ENCODE results near the gene CLCN1. TPM values are rescaled to one million over a fixed set of nuclear protein-coding genes. Genes with fewer than 3 reads are reported as not detected.

CLCN1 gene
- total RNA-seq, 4 donors from 2014 or later = 0.92 to 2.9 (median 1.7) TPM

- H3K4me1 ChIP-seq = no peaks in the 10 kb centered on the region
Observed at GRCh38 chr7:143373255-143373794, 57.4 kb downstream of the CLCN1 start.

GRCh38 chr7:143374561-143374960 lies 58.6 kb downstream of the CLCN1 start:
- peaks cover 5 to 9% of the 10 kb centered on the region in 2 donors for H3K4me1 ChIP-seq
- DNase-seq (no peak), ATAC-seq (no peak)
- no peaks in the 10 kb centered on the region for H3K9me3 ChIP-seq
- H3K4me3 ChIP-seq = no peak overlapping the region
- no peaks in the 10 kb centered on the region for H3K36me3 ChIP-seq
- H3K27ac ChIP-seq = no peak overlapping the region
- in situ Hi-C loops (cut with MboI; ENCODE audit: low sequenced_read_pairs in 4 of 4) = no loop called here
- TF ChIP-seq CTCF (IDR thresholded peaks at IDR 0.05 in 4 of 5, conservative IDR thresholded peaks at IDR 0.05 in 1 of 5) = no peak
- TF ChIP-seq POLR2A (IDR thresholded peaks at IDR 0.05) = no peak
- intact Hi-C loops (cut with DNase I; ENCODE audit: low total_unique reads) = no loop called here
- H3K27me3 ChIP-seq = no peaks in the 10 kb centered on the region

More at GRCh38 chr7:143373255-143373794, 57.4 kb downstream of the CLCN1 start:
- DNase-seq = no peak
- no peaks in the 10 kb centered on the region for H3K27me3 ChIP-seq
- no peaks in the 10 kb centered on the region for H3K9me3 ChIP-seq
- in situ Hi-C loops (cut with MboI; ENCODE audit: low sequenced_read_pairs in 4 of 4) (no loop called here), intact Hi-C loops (cut with DNase I; ENCODE audit: low total_unique reads) (no loop called here)
- ATAC-seq = no peak
- no peaks in the 10 kb centered on the region for H3K36me3 ChIP-seq
- no peak overlapping the region for H3K27ac ChIP-seq
- no peak overlapping the region for H3K4me3 ChIP-seq
- no peak for TF ChIP-seq CTCF (IDR thresholded peaks at IDR 0.05 in 4 of 5, conservative IDR thresholded peaks at IDR 0.05 in 1 of 5)
- no peak for TF ChIP-seq POLR2A (IDR thresholded peaks at IDR 0.05)

GRCh38 chr7:143375298-143376034 lies 59.6 kb downstream of the CLCN1 start:
- H3K27me3 ChIP-seq = no peaks in the 10 kb centered on the region
- H3K36me3 ChIP-seq = no peaks in the 10 kb centered on the region
- TF ChIP-seq CTCF (IDR thresholded peaks at IDR 0.05 in 4 of 5, conservative IDR thresholded peaks at IDR 0.05 in 1 of 5) (no peak), POLR2A (IDR thresholded peaks at IDR 0.05) (no peak)
- DNase-seq (no peak), ATAC-seq (no peak)
- H3K9me3 ChIP-seq = no peaks in the 10 kb centered on the region
- no peak overlapping the region for H3K4me3 ChIP-seq
- in situ Hi-C loops (cut with MboI; ENCODE audit: low sequenced_read_pairs in 4 of 4) = loop anchor here in 1 of 4 donors (5.0 kb wide), 1 partner anchor 37 kb away; no protein-coding TSS in a partner anchor
- peaks cover 11 to 14% of the 10 kb centered on the region in 2 donors for H3K4me1 ChIP-seq
- peak overlapping the region in 1 of 4 donors; percentile 23 for H3K27ac ChIP-seq
- intact Hi-C loops (cut with DNase I; ENCODE audit: low total_unique reads) = no loop called here

- DNase-seq (no peak), ATAC-seq (no peak)
- intact Hi-C loops (cut with DNase I; ENCODE audit: low total_unique reads) (no loop called here), in situ Hi-C loops (cut with MboI; ENCODE audit: low sequenced_read_pairs in 4 of 4) (loop anchor here in 1 of 4 donors (5.0 kb wide), 1 partner anchor 36 kb away; no protein-coding TSS in a partner anchor)
- H3K4me3 ChIP-seq = no peak overlapping the region
- no peaks in the 10 kb centered on the region for H3K27me3 ChIP-seq
- H3K4me1 ChIP-seq = peaks cover 11 to 14% of the 10 kb centered on the region in 2 donors
- H3K27ac ChIP-seq = no peak overlapping the region
- TF ChIP-seq CTCF (IDR thresholded peaks at IDR 0.05 in 4 of 5, conservative IDR thresholded peaks at IDR 0.05 in 1 of 5) = no peak
- TF ChIP-seq POLR2A (IDR thresholded peaks at IDR 0.05) = no peak
- no peaks in the 10 kb centered on the region for H3K9me3 ChIP-seq
- H3K36me3 ChIP-seq = no peaks in the 10 kb centered on the region
Observed at GRCh38 chr7:143376396-143376795, 60.5 kb downstream of the CLCN1 start.

Data from gastrocnemius medialis (tissue), 4 donors.